ENCODE results near the gene FAM107A.

GRCh38 chr3:58514405-58514804 is 62.8 kb downstream of the FAM107A start:
- TF ChIP-seq TCF7 (IDR thresholded peaks at IDR 0.05; ENCODE audit: borderline replicate concordance): no peak
- TF ChIP-seq SIX5 (IDR thresholded peaks at IDR 0.05; ENCODE audit: borderline replicate concordance in 1 of 2, insufficient read depth in 1 of 2, low read depth in 1 of 2, low read length in 2 of 2): no peak
- no peak for TF ChIP-seq ATF3 (IDR thresholded peaks at IDR 0.05)
- TF ChIP-seq ATF3 (CRISPR knock-in tag; conservative IDR thresholded peaks at IDR 0.05): no peak
- TF ChIP-seq RNF2 (IDR thresholded peaks at IDR 0.05): no peak
- TF ChIP-seq POLR2A (conservative IDR thresholded peaks at IDR 0.05): no peak
- TF ChIP-seq ERF (CRISPR knock-in tag; IDR thresholded peaks at IDR 0.05): no peak
- no peak for TF ChIP-seq EZH2 (IDR thresholded peaks at IDR 0.05; ENCODE audit: borderline replicate concordance, low read depth, low read length)
- no peak for TF ChIP-seq ZBTB8A (IDR thresholded peaks at IDR 0.05; ENCODE audit: partially characterized antibody)
- TF ChIP-seq, protein P1, sequence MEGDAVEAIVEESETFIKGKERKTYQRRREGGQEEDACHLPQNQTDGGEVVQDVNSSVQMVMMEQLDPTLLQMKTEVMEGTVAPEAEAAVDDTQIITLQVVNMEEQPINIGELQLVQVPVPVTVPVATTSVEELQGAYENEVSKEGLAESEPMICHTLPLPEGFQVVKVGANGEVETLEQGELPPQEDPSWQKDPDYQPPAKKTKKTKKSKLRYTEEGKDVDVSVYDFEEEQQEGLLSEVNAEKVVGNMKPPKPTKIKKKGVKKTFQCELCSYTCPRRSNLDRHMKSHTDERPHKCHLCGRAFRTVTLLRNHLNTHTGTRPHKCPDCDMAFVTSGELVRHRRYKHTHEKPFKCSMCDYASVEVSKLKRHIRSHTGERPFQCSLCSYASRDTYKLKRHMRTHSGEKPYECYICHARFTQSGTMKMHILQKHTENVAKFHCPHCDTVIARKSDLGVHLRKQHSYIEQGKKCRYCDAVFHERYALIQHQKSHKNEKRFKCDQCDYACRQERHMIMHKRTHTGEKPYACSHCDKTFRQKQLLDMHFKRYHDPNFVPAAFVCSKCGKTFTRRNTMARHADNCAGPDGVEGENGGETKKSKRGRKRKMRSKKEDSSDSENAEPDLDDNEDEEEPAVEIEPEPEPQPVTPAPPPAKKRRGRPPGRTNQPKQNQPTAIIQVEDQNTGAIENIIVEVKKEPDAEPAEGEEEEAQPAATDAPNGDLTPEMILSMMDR (IDR thresholded peaks at IDR 0.05 in 2 of 3, conservative IDR thresholded peaks at IDR 0.05 in 1 of 3; ENCODE audit: insufficient read depth in 2 of 3, low read depth in 1 of 3, low read length in 3 of 3): no peak
- no peak for TF ChIP-seq RCOR1 (IDR thresholded peaks at IDR 0.05; ENCODE audit: borderline replicate concordance in 1 of 2, low read depth in 2 of 2, low read length in 2 of 2)
- TF ChIP-seq MEF2A (IDR thresholded peaks at IDR 0.05; ENCODE audit: control insufficient read depth, low read depth, low read length): no peak
- no peak for TF ChIP-seq MXI1 (IDR thresholded peaks at IDR 0.05; ENCODE audit: low read depth, low read length)
